K562 (cell line): ENCODE measurements around the gene PIGM. TPM values are rescaled to one million over a fixed set of nuclear protein-coding genes. Genes with fewer than 3 reads are reported as not detected.

Source experiments
- BRCA1 ChIP-seq, 2 experiments: fragments of 450-650 bp in 1 of 2; sonication (generic) in 1 of 2; formaldehyde crosslinking in 1 of 2; IDR thresholded peaks; 2 replicates each; pipeline versions ENCODE4 v1.5.0 to v1.6.1; 2017 to 2020; ENCODE audit warnings: mild to moderate bottlenecking in 1 of 2, missing genetic modification reagents in 1 of 2
- DDX20 ChIP-seq: fragments of 450-650 bp; IDR thresholded peaks from 2 replicates; pipeline ENCODE4 v1.6.1; 2016; ENCODE audit warnings: missing genetic modification characterization, low read depth, mild to moderate bottlenecking, missing compliant biosample characterization, moderate library complexity
- GABPB2 ChIP-seq: fragments of 250-450 bp; sonication (Bioruptor Pico); conservative IDR thresholded peaks from 2 replicates; pipeline ENCODE4 v1.5.1; 2021; ENCODE audit warnings: mild to moderate bottlenecking
- GATA2 ChIP-seq: sonication (generic); formaldehyde crosslinking; IDR thresholded peaks from 2 replicates; pipeline ENCODE4 v1.4.0; 2020; ENCODE audit warnings: mild to moderate bottlenecking, missing genetic modification reagents
- NCOA2 ChIP-seq, 2 experiments: fragments of 450-650 bp; IDR thresholded peaks; 2 replicates each; pipeline ENCODE4 v1.6.1; 2018; ENCODE audit warnings: mild to moderate bottlenecking in 2 of 2, moderate library complexity in 1 of 2; ENCODE audit not compliant: partially characterized antibody in 2 of 2
- RBFOX2 ChIP-seq: fragments of 200-400 bp; formaldehyde crosslinking; IDR thresholded peaks from 2 replicates; pipeline ENCODE4 v1.6.1; 2017; ENCODE audit warnings: low read depth, mild to moderate bottlenecking, low read length, moderate library complexity
- SAFB2 ChIP-seq: fragments of 200-400 bp; formaldehyde crosslinking; IDR thresholded peaks from 2 replicates; pipeline ENCODE4 v1.6.1; 2018; ENCODE audit warnings: borderline replicate concordance, low read length, low read depth, moderate library complexity; ENCODE audit not compliant: severe bottlenecking
- WHSC1 ChIP-seq: IDR thresholded peaks from one replicate; pipeline ENCODE4 v1.6.1; 2012; ENCODE audit warnings: low read length, control low read depth, inconsistent platforms
- ZBTB17 ChIP-seq: fragments of 450-650 bp; formaldehyde crosslinking; IDR thresholded peaks from 2 replicates; pipeline ENCODE4 v1.4.0; 2020; ENCODE audit warnings: mild to moderate bottlenecking
- ZKSCAN3 ChIP-seq: fragments of 250-450 bp; sonication (Bioruptor Pico); IDR thresholded peaks from 2 replicates; pipeline ENCODE4 v1.4.0; 2020
- ZNF449 ChIP-seq: fragments of 250-450 bp; sonication (Bioruptor Pico); IDR thresholded peaks from 2 replicates; pipeline ENCODE4 v1.8.0; 2022; ENCODE audit warnings: moderate library complexity, mild to moderate bottlenecking, inconsistent platforms
- ZSCAN32 ChIP-seq: fragments of 450-650 bp; formaldehyde crosslinking; IDR thresholded peaks from 2 replicates; pipeline ENCODE4 v1.4.0; 2020; ENCODE audit warnings: mild to moderate bottlenecking, moderate library complexity
- polyA plus RNA-seq, 8 experiments: library from polyadenylated mRNA; depleted of rRNA in 4 of 8; stranded (reverse) in 5 of 8; unstranded in 3 of 8; fragments of >200 nt; fragmentation: Nextera tagmentation in 2 of 8; fragmentation: Illumina TruSeq in 1 of 8; extraction: Ambion mirVana in 2 of 8; extraction: Trizol in 1 of 8; gene quantifications; 2 replicates each; pipeline versions ENCODE4 v1.2.1 to v1.2.3, GENCODE V29; 2011 to 2014; ENCODE audit warnings: inconsistent platforms in 1 of 8, missing spikeins in 1 of 8
- total RNA-seq, 7 experiments: library from RNA; depleted of rRNA in 6 of 7; stranded (reverse); fragments of >200 nt in 6 of 7; fragmentation: Illumina TruSeq in 2 of 7; extraction: Trizol in 2 of 7; gene quantifications; 2 replicates each; pipeline versions ENCODE4 v1.2.1 to v1.2.3, GENCODE V29; 2011 to 2021; ENCODE audit warnings: low replicate concordance in 1 of 7
- TF ChIP-seq, protein P1 (sequence below): fragments of 250-450 bp; sonication (Bioruptor Pico); IDR thresholded peaks from 2 replicates; pipeline ENCODE4 v1.8.0; 2022; ENCODE audit warnings: inconsistent platforms, mild to moderate bottlenecking, moderate library complexity, borderline replicate concordance
- TF ChIP-seq, protein P2 (sequence below), 2 experiments: fragments of 450-650 bp; formaldehyde crosslinking in 1 of 2; IDR thresholded peaks; 2 replicates each; pipeline versions ENCODE4 v1.4.0 to v1.6.1; 2014 to 2020; ENCODE audit warnings: mild to moderate bottlenecking in 2 of 2, borderline replicate concordance in 1 of 2, low read depth in 1 of 2
- TF ChIP-seq, protein P3 (sequence below): fragments of 450-650 bp; formaldehyde crosslinking; conservative IDR thresholded peaks from 2 replicates; pipeline ENCODE4 v1.4.0; 2022; ENCODE audit warnings: mild to moderate bottlenecking, missing genetic modification characterization

Gene PIGM
- total and polyA plus RNA-seq, 9 of the 15 experiments (the other 6 are each of a cell fraction or from before 2014, with no cell fraction given): 2.6 to 6.7 (median 4.3) TPM

- no peak for TF ChIP-seq NCOA2 (IDR thresholded peaks at IDR 0.05; ENCODE audit: partially characterized antibody in 2 of 2)
- 0 out of 2 replicates have a peak, but pooled peaks have one; percentile 16 for TF ChIP-seq RBFOX2
- TF ChIP-seq DDX20 (tag): no peak
- TF ChIP-seq GABPB2 (CRISPR knock-in tag): no peak
- TF ChIP-seq, protein P1, sequence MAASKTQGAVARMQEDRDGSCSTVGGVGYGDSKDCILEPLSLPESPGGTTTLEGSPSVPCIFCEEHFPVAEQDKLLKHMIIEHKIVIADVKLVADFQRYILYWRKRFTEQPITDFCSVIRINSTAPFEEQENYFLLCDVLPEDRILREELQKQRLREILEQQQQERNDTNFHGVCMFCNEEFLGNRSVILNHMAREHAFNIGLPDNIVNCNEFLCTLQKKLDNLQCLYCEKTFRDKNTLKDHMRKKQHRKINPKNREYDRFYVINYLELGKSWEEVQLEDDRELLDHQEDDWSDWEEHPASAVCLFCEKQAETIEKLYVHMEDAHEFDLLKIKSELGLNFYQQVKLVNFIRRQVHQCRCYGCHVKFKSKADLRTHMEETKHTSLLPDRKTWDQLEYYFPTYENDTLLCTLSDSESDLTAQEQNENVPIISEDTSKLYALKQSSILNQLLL (CRISPR knock-in tag): no peak
- TF ChIP-seq ZSCAN32 (CRISPR knock-in tag): no peak
- TF ChIP-seq ZNF449: peak; percentile 74; the same call in 1 of the 2 replicates
- TF ChIP-seq, protein P2, sequence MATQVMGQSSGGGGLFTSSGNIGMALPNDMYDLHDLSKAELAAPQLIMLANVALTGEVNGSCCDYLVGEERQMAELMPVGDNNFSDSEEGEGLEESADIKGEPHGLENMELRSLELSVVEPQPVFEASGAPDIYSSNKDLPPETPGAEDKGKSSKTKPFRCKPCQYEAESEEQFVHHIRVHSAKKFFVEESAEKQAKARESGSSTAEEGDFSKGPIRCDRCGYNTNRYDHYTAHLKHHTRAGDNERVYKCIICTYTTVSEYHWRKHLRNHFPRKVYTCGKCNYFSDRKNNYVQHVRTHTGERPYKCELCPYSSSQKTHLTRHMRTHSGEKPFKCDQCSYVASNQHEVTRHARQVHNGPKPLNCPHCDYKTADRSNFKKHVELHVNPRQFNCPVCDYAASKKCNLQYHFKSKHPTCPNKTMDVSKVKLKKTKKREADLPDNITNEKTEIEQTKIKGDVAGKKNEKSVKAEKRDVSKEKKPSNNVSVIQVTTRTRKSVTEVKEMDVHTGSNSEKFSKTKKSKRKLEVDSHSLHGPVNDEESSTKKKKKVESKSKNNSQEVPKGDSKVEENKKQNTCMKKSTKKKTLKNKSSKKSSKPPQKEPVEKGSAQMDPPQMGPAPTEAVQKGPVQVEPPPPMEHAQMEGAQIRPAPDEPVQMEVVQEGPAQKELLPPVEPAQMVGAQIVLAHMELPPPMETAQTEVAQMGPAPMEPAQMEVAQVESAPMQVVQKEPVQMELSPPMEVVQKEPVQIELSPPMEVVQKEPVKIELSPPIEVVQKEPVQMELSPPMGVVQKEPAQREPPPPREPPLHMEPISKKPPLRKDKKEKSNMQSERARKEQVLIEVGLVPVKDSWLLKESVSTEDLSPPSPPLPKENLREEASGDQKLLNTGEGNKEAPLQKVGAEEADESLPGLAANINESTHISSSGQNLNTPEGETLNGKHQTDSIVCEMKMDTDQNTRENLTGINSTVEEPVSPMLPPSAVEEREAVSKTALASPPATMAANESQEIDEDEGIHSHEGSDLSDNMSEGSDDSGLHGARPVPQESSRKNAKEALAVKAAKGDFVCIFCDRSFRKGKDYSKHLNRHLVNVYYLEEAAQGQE (IDR thresholded peaks at IDR 0.05; ENCODE audit: borderline replicate concordance): peak; percentile 32
- TF ChIP-seq, protein P2 (CRISPR knock-in tag; IDR thresholded peaks at IDR 0.05; ENCODE audit: low read depth): no peak
- TF ChIP-seq, protein P3, sequence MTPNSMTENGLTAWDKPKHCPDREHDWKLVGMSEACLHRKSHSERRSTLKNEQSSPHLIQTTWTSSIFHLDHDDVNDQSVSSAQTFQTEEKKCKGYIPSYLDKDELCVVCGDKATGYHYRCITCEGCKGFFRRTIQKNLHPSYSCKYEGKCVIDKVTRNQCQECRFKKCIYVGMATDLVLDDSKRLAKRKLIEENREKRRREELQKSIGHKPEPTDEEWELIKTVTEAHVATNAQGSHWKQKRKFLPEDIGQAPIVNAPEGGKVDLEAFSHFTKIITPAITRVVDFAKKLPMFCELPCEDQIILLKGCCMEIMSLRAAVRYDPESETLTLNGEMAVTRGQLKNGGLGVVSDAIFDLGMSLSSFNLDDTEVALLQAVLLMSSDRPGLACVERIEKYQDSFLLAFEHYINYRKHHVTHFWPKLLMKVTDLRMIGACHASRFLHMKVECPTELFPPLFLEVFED (CRISPR knock-in tag): 0 out of 2 replicates have a peak, but pooled peaks have one; percentile 6
- peak; percentile 98 for TF ChIP-seq GATA2
- no peak for TF ChIP-seq ZKSCAN3
- no peak for TF ChIP-seq BRCA1 (IDR thresholded peaks at IDR 0.05)
- no peak for TF ChIP-seq BRCA1 (CRISPR knock-in tag; IDR thresholded peaks at IDR 0.05)
- no peak for TF ChIP-seq WHSC1
- TF ChIP-seq SAFB2: no peak
- TF ChIP-seq ZBTB17 (CRISPR knock-in tag): peak; percentile 76; the same call in 1 of the 2 replicates
Observed at GRCh38 chr1:160046494-160047110, 14.8 kb upstream of the PIGM start (continued).
